EH (cell line): Measurements from ENCODE around the gene FYTTD1.
A peak's percentile ranks its signal among the peaks of the same experiment; 100 is the strongest.

Source experiments
- DNase-seq: peaks from one replicate; pipeline ENCODE4 v3.0.0-alpha.2; 2015; ENCODE audit warnings: low read depth

Gene FYTTD1

DNA sequence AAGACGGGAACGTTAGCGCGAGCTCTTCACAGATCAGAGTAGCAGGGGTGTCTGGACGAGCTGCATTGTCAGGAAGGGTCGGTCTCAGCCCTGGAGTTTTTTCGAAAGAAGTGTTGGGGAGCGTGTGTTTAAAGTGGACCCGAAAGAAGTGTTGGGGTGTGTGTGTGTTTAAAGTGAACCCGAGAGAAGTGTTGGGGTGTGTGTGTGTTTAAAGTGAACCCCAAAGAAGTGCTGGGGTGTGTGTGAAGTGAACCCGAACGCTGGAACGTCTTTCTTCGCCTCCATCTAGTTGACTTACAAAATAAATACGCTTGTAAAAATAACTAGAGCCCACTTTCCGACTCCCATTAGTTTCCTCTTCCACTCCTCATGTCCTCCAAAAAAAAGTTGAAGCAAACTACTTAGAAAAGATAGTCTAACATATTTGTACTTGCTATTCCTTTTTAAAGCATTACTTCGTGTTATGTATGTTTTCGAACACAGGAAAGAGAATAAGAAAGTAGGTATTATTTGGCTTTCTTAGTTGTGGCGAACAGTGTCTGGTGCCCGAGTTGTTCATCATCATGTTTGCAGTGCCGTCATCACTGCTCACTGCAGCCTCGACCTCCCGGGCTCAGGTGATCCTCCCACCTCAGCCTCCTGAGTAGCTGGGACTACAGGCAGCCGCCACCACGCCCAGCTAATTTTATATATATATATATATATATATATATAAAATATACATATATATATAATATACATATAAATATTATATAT, 42.4 kb downstream of the FYTTD1 start:
- peak; percentile 53 for DNase-seq

DNA sequence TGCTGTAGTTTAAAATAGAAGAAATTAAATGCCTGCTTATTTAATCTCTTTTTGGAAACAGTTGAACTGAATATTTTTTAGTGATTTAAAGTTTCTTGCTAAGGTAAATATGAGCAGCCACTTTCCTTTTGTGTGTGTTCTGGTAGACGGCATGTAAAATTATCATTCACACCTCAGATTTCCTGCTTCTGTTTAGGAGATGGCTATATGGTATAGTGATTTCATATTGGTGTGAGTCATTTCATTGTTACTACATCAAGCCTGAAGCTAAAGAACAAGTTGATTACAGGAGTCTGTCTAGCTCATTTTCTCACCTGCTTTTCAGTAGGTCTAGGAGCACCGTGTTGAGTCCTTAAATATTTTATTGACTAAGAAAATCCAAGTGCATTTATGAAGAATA, 43.6 kb downstream of the FYTTD1 start:
- peak; percentile 54 for DNase-seq

DNA sequence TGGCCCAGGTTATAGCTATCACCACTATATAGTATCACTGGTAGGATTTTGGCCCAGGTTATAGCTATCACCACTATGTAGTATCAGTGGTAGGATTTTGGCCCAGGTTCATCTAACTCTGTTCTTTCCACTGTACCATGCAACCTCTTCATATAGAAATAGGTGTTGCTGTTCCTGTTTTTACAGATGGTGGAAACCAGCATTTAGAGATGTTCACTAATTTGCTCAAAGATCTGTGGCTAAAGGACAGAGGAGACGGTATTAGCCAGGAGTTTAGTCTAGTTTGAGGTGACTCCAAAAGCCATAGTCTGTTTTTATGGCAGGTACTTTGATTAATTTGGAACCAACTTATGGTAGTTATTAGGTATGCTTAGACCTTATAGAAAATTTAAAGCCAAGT, 44.4 kb downstream of the FYTTD1 start:
- no peak for DNase-seq

DNA sequence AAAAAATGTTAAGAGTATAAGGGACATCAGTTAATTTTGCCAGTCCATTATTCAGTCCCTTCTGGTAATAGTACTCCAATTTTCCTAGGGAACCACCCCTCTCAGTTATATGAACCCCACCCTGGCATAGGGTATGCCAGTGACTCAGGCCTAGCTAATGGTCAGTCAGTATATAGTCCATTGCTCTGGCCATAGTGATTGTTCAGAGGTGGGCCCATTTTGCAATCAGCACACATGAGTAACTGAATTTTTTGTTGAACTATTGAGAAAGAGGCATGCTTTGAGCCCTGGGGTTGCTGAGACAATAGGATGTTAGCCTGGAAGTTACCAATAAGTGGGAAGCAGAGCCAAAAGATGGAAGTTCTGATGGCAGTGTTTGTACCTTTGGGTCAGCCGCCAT, 45.5 kb downstream of the FYTTD1 start:
- peak; percentile 63 for DNase-seq

DNA sequence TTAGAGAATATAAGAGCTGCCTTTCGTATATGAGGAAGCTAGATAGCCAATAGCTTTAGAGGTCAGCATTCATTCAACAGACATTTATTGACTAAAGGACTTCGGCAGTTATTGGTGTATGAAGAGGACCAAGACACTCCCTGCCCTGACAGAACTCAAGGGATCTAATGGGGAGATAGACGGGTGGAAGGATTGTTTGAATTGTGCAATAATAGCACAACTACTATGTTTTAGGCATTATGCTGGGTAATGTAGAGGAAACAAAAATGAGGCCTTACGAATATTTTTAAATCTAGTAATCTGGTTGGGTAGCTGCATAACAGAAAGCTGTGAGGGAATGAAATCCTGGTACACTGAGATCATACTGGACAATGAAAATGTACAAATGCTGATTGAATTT, 46.4 kb downstream of the FYTTD1 start:
- no peak for DNase-seq

DNA sequence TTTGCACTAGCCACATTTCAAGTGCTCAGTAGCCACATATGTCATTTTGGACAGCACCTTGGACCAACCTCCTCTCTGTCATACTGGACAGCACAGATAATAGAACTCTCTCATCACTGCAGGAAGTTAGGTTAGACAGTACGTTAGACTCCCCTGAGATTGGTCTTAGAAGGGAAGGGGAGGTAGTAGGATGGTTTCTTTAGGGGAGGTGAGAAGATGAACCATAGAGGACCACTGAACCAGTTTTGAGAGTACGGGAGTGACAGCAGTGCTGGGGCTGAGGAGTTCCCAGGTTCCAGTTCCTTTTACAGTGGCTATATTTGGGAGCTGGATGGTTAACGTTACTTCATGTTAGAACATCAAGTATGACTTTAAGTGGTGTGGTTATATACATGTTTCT, 49.2 kb downstream of the FYTTD1 start:
- peak; percentile 18 for DNase-seq

DNA sequence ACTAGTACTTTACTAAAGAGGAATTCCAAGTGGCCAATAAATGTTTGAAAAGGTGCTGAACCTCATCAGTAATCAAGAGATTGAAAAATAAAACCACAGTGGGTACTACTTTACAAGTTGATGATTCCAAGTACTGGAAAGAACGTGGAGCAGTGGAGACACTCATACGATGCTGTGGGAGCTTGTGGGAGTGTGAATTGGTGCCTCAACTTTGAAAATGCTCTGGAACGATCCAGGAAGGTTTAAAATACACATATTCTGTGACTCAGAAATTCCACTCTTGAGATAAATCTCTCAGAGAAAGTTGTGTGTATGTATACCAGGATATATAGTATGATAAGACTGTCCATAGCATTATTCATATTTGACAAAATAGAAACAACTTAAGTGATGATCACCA, 50.7 kb downstream of the FYTTD1 start:
- peak; percentile 28 for DNase-seq

DNA sequence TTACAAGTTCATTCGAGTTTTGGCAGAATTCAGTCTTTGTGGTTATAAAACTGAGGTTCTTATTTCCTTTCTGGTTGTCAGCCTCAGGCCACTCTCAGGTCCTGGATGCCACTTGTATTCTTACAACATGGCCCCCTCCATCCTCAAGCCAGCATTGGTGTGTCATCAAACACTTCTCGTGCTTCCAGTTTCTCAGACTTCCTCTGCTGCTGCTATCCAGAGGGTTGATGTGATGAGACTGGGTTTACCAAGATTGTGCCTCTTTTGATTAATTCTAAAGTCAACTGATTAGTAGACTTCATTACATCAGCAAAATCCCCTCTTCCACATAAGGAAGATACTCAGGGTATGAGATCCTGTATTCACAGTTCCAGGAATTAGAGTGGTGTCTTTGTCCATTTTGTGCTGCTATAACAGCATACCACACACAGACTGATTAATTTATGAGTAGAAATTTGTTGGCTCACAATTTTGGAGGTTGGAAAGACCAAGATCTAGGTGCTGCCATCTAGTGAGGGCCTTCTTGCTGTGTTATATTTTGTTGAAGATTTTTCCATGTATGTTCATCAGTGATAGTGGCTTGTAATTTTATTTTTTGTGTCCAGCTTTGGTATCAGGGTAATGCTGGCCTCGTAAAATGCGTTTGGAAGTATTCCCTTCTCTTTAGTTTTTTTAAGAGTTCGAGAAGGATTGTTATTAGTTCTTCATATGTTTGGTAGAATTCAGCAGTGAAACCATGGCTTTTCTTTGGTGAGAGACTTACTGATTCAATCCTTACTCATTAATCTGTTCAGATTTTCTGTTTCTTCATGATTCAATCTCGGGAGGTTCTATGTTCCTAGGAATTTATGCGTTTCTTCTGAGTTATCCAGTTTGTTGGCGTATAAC, 52.5 kb downstream of the FYTTD1 start:
- peak; percentile 91 for DNase-seq

DNA sequence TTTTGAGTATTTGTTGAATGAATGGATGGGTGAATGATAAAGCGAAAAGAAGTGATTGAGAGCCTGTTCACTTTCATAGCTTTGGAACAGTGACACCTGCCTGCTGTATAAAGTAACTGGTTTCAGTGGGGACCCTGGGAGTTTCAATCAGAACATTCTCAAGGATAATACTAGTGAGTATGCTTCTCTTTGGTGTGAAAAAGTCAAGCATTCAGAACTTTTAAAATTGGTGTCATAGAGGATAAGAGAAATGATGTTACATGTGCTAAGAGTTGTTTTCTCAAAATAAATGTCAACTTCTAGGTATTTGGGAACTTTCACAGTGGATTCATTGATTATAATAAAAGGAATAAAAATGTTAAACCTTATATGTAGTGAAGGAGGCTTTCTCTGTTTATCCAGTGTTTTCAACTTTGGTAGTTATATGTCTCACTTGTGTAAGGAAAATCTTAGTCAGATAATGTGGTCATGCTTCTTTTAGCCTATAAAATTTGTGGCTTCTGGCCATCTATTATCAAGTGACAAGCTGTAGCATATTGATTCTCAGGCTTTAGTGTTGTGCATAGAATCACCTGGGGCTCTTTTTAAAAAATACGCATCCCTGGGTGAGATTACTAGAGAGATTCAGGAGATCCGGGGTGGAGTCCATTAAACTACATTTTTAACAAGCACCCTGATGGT, 53.2 kb downstream of the FYTTD1 start:
- DNase-seq = peak; percentile 32

DNA sequence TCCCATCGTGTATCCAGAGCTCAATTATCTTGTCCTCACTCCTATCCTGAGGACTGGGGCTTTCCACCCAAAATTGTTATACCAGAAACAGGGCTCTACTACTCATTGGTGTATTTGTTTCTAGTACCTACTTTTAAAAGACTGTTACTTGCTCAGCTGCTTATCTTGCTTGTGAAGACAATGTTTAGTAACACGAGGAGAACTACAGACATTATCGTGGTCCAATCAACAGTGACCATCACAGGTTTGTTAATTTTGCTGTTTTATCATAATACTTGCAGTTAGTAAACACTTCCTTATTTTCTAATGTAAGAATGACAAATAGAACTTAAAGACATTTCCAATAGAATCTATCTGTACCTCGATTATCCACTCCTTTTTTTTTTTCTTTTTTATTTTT, 54.8 kb downstream of the FYTTD1 start:
- no peak for DNase-seq

DNA sequence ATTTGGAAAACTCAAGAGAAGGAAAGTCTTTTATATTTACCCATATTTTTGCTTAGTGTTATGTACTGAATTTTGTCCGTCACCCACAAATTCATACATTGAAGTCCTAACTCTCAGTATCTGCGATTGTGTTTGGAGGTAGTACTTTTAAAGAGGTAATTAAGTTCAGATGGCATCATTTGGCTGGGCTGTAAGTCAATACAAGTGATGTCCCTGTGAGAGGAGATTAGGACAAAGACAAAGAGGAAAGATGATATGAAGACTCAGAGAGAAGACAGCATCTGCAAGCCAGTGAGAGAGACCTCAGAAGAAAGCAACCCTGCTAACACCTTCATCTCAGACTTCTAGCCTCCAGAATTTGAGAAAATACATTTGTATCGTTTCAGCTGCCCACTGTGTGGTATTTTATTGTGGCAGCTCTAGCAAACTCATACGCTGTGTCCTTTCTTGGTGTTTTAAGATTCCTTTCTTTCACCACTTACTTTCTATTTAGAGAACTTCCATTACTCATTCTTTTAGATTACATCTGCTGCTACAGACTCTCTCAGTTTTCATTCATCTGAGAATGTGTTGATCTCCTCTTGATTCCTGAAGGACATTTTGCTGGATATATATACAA, 58.4 kb downstream of the FYTTD1 start:
- peak; percentile 81 for DNase-seq

DNA sequence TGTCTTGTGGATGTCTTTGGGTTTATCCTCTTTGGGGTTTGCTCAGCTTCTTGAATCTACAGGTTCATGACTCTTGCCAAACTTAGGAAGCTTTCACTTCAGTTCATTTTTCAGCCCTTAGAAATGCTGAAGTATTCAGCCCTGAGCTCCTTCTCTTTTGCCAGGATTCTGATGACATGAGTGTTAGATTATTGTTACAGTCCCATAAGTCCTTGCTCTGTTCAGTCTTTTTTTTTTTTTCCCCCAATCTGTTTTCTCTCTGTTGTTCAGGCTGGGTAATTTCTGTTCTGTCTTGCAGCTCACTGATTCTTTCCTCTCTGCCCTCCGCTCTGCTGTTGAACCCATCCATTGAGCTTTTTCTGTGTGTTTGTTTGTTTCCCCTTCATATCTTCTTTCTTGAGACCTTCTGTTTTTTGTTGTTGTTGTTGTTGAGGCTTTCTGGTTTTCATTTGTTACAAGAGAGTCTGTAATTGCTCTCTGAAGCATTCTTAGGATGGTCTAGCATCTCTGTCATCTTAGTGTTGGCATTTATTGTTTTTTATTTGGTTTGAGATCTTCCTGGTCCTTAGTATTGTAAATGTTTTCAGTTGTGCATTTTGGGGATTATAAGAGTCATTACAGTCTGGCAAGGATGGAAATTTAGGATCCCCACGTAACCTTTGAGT, 59.8 kb downstream of the FYTTD1 start:
- DNase-seq = peak; percentile 93

DNA sequence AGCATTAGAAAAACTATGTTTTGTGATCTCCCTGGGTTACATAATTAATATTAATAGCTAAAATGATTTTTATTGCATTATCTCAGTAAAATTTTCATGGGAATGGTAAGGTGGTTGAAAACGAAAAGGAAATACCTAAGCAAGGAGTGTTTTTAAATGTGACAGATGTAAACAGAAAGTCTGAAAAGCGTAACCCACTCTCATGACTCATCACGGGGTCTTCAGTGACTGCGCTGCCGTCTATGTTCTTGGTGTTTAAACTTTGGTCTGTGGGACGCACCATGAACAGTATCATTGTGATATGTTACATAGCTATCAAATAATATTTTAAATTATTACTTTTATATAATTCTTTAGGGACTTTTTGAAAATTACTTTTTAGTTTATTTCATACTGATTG, 61.2 kb downstream of the FYTTD1 start:
- DNase-seq = no peak

DNA sequence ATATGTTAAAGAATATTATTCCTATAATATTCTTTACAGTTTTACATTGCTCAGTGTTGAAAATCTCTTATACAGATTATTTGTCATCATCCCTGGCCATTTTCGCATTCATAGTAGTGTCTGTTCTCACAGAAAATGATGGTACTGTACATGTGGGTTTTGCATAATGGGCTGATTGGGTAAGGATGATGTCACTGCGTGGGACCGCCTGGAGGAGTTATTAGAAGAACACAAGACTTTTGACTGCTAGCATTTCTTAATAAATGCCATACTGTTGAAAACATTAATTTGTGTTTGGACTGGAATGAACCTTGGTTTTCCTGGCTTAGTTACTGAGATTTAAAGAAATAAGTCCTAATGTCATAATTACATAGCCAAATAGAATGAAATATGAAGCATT, 61.7 kb downstream of the FYTTD1 start:
- DNase-seq = peak; percentile 98

DNA sequence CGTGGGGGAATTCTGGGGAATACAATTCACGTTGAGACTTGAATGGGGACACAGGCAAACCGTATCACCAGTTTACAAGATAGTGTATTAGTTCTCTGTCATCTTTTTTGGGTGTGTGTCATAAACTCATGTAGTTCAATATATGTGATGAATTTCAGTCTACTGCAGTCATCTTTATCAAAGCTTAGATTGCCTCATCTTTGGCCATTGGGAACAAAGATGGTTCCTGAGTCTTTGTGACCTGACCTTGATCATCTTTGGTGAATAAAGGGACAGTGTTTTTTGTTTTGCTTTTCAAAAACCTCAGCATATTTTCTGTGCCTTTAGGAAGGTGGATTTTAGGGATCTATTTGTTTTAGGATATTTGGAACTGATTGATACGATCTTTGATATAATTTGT, 64.7 kb downstream of the FYTTD1 start:
- DNase-seq = no peak

DNA sequence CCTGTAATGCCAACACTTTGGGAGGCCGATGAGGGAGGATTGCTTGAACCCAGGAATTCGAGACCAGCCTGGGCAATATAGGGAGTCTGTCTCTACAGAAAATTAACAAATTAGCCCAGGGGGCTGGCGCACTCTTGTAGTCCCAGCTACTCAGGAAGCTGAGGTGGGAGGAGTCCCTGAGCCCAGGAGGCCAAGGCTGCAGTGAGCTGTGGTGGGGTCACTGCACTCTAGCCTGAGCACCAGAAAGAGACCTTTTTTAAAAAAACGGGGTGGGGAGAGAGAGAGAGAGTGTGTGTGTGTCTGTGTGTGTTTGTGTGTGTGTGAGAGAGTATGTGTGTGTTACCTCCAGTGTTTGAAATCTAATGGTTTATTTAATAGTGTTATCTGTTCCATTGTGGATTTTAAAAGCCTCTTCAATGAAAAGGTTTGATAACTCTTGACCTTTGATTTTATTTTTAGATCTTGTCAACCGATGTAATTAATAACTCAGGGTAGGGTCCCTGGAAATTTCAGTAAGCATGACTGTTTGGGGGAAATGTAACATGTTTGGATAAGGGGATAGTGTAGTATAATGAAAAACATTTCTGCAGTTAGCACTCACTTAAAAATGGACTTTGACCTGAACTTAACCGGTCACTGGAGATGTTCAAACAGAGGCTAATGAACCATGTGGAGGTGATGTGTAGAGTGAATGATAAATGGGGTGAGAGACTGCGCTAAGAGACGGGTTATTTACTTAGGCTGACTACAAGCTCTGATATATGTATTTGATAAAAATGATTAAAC, 71.1 kb downstream of the FYTTD1 start:
- no peak for DNase-seq

DNA sequence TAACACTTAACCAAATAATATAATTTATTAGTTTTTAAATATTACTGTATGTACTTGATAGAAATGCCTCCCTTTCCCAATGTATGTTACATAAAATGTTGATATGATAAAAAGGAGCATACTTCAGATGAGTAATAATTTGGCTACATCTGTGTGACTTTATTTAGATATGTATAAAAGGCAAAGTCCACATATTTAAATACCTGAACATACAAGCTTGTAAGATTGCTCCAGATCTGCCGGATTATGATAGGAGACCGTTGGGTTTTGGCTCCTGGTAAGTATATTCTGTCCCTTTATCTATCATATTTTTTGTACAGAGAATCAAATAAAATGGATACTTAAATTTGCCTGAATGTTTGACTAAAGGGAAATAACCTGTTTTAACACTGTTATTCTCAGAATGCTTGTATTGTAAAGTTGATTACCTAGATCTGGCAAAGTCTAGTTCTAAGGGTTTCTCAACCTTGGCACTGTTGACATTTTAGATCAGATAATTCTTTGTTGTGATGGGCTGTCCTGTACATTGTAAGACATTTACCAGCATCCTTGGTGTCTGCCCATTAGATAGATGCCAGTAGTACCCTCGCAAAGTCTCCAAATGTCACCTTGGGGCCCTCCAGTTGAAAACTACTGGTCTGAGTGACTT, 79.8 kb downstream of the FYTTD1 start:
- DNase-seq = no peak

DNA sequence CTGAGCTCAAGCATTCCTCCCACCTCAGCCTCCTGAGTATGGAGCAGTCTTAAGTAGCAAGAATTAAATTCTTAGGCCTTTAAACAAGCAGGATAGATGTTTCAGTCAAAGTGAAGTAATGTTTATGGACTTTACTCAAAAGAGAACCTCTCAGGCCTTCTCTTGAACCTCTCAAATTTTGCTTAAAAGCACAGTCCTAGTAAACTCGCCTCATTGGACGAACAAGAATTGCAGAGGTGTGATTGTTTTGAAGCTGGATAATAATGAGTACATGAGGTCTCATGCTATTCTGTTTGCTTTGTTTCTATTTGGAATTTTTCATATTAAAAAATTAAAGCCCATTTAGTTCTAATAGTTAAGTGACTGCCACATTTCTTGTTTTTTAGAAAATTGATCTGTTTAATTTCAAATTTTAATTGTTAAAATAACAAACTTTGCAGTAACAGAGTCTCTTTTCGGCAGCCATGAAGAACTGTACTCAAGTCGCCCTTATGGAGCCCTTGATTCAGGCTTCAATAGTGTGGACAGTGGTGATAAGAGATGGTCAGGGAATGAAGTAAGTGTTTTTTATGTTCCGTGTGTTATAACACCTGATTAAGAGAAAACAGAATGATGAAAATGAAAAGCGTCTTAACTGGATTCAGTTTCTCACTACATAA, 80.8 kb downstream of the FYTTD1 start:
- DNase-seq = no peak

DNA sequence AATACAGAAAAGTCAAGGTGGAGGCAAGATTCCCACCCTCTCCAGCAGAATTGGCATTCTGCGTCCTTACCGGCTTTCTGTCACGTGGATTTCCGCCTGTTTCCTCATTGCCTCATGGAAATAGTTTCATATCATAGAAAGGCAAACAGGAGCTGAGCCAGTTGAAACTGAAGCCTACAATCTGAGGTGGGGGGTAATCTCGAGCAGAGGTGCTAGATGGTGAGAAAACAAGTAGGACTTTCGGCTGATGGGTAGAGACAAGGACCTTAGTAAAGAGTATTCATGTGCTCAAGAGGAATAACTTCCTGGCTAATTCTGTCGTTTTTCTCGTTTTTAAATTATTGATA, 81.3 kb downstream of the FYTTD1 start:
- no peak for DNase-seq
